NCI-H2171 (cell line): ENCODE measurements around the gene ASGR2.
A peak's percentile ranks its signal among the peaks of the same experiment; 100 is the strongest.
"Not testable (repeated sequence)": the region's sequence is repeated elsewhere in the genome, so short reads cannot be mapped to it uniquely, and the experiment has no call there.

Experiments
- DNase-seq: peaks from one replicate; lab custom pipeline; 2025; lab: John Stamatoyannopoulos, UW

Gene ASGR2

GRCh38 chr17:7114241-7114874, at the start of gene ASGR2:
Gene ASGR2, minus strand, starts transcription at chr17:7114822. Its CDS starts 582 bp downstream, at chr17:7114240.
- DNase-seq, result no peak

DNA sequence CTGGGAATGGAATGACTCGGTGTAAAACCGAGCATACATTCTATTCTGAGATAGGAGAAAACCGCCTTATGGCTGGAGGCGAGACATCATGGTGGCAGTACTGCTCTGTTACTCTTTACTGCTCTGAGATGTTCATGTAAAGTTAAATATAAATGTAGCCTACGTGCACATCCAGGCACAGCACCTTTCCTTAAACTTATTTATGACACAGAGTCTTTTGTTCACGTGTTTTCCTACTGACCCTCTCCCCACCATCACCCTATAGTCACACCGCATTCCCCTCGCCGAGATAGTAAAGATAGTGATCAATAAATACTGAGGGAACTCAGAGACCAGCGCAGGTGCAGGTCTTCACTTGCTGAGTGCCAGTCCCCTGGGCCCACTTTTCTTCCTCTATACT, 44.9 kb upstream of the ASGR2 start:
- DNase-seq, result not testable (repeated sequence)

GRCh38 chr17:7158424-7158823, 43.8 kb upstream of the ASGR2 start:
- DNase-seq, result not testable (repeated sequence)

DNA sequence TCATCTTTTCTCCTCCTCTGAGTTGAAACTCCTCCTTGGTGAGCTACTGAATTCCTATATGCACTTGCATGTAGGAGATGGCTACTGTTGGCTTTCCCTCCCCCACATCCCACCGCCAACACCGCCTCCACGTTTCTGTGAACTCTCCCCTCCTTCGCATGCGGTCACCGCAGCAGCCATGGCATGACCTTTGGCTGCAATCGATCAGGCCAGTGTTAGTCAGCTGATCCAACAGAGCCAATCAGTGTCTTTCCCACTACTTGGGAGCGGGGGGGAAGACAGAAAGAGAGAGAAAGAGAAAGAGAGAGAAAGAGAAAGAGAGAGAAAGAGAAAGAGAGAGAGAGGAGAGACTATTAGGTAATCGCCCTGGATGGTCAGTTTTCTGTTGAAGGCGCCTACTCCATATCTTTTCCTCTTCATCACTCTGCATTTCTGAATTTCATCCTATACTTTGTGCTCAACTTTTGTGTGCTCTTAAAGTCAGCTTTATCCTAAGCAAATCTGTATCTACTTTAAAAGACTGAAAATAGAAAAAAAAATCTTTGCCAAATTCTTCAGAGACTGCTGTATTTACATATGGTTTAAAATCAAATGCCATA, 41.8 kb upstream of the ASGR2 start:
- no peak for DNase-seq

- no peak for DNase-seq
Measured at GRCh38 chr17:7147772-7148171, 33.1 kb upstream of the ASGR2 start.

DNA sequence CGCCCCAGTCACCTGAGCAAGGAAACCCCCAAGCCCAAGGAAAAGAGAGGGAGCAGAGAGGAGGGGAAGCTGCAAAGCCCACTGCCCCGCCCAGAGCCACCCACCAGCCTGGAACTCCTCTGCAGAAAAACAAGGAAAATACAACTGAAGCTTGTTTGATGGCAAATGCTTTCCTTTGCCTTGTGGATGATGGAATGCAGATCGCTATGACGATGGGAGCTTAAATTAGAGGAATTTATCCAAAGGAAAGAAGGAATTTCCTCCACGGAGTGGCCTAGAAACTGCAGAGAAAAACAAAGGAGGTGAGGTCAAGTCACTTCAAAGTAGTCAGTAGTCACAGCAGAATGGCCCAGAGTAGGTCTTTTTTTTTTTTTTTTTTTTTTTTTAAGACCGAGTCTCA, 31.5 kb upstream of the ASGR2 start:
- no peak for DNase-seq

GRCh38 chr17:7144213-7144612, 29.6 kb upstream of the ASGR2 start:
- no peak for DNase-seq

DNA sequence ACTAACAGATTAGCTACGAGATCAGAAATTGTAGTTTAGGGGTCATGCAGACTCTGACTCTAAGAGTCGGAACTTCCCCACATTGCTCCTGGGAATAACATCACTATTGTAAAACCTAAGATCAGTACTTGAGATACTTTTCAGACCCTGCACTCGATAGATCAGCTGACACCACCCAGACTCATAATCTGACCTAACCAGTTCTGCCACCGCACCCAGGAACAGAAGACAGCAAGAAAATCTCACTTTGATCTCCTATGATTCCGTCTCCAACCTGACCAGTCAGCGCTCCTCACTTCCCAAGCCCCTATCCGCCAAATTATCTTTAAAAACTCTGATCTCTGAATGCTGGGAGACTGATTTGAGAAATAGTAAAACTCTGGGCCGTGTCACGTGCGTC, 27.2 kb upstream of the ASGR2 start:
- DNase-seq, result no peak

GRCh38 chr17:7139400-7139799, 24.8 kb upstream of the ASGR2 start:
- no peak for DNase-seq

DNA sequence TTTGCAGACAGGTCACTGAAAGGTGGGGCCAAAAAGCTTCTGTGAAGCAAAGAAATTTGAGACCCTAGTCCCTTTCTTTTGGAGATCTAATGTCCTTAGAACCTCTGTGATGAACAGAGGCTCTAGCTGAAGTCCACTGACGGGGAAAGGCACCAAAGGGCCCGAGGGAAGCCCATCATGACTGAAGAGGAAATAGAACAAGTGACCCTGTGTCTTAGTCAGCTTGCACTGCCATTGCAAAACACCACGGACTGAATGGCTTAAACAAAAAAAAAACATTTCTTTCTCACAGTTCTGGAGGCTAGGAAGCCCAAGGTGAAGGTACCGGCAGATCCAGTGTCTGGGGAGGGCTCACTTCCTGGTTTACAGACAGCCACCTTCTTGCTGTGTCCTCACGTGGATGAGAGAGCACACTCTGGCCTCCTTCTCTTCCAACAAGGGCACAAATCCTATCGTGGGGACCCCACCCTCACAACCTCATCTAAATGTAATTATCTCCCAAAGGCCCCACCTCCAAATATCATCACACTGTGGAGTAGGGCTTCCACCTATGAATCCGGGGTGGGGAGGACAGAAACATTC, 24.3 kb upstream of the ASGR2 start:
- DNase-seq, result no peak

DNA sequence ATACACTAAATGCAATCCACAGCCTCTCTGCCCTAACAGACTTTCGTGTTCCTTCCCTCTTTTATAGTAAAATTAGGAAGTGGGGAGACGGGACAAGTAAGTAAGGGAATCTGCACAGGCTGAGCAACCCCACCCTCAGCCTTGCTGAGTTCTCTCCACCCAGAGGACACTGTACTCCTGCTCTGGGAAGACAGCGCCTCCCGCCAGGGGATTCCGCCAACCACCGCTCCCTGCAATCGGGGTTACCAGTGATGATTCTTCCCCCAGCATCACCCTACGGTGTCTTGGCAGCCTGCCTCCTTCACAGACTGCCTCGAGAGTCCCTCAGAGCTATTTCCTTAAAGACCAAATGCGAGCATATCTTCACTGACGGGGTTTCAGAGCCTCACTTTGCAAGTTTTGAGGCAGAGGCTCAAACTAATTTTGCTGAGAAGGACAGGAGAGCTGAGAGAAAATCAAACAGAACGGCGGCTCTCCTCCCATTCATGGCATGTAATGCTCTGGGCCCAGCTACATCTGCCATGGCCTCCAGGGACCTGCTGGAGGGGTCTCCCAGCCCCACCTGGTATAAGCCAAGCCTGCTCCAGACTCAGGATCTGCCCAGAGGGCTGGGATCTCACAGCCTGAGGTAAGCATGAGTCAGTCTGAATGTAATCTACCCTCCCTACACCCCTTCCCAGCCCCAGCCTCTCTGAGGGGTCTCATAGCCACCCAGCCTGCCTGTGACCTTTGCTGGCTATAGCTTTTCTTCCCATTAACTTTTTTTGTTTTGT, 22.7 kb upstream of the ASGR2 start:
- DNase-seq, result peak; percentile 42

GRCh38 chr17:7136266-7136877, 21.8 kb upstream of the ASGR2 start:
- peak; percentile 69 for DNase-seq

GRCh38 chr17:7133916-7134315, 19.3 kb upstream of the ASGR2 start:
- DNase-seq, result no peak

DNA sequence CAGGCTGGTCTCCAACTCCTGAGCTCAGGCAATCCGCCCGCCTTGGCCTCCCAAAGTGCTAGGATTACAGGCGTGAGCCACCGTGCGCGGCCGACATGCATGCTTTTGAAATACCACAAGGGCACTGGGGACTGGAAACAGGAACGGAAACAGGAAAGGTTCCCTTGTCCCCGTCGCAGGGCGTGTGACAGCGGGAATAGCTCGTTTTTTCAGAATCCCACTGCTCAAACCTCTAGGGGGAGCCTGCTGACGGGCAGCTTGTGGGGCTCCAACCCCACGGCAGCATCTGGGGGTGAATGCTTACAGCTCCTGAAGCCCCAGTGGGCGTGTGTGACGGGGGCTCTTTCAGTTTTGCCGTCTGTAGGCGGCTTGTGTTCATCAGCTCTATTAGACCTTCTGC, 18.8 kb upstream of the ASGR2 start:
- DNase-seq, result no peak

DNA sequence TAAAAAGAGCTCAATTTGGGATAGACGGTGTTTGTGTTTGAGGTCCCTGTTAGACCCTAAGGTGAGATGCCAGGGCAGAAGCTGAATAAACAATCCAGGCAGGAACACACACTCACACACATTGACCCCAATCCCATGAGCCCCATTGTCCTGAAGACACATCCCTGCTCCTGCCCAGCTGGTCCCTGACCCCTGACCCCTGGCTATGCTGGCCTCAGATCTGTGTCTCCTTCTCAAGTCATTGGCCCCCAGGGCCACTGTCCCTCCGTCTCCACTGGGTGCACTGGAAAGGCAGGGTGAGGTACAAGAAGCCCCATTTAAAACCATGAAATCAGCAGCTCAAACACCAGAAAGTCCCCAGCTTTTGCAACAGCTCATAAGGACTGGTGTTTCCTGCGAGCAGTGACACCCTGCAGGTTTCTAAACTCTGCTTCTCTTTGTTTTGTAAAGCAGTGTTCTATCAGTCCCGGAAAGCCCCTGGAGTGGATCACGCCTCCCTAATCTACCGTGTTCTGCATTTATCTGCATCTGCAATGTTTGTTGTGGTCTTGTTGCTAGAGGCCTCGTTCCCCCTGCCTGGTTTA, 18.0 kb upstream of the ASGR2 start:
- DNase-seq, result no peak

- no peak for DNase-seq
Measured at GRCh38 chr17:7131423-7131791, 16.8 kb upstream of the ASGR2 start.

- peak; percentile 83 for DNase-seq
Measured at GRCh38 chr17:7130621-7131422, 16.2 kb upstream of the ASGR2 start.

DNA sequence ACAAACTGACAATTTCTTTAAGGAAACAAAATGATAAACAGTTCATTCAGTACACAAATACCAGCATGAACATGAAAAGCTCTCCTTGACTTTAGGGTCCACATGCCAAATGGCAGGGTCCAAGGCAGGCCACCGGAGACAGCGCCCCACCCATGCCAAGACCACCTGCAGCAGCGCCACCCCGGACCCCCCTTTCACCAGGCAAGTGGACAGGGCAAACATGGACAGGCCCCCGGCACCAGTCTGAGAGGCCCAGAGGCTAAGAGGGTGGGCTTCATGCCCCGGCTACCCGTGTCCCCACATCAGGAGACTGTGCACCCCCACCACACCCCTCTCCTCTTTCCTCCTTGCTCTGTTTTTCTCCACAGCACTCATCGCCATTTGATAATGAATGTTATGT, 14.7 kb upstream of the ASGR2 start:
- no peak for DNase-seq

DNA sequence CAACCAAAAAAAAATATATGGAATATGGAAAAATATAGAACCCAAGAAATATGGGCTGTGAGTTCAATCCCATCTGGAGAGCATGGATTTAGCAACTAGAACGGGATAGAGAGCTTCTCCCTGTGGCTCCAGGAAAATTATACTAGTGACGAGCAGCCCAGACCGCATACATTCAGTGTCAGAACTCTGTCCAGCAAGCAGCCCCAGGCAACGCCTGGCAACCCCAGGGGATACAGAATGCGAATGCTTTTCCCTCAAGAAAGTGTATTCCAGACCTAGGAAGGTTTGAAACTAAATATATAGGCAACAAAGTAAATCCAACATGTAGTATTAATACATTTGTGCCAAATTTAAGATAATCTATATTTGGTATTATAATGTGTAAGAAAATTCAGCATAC, 13.5 kb upstream of the ASGR2 start:
- DNase-seq, result no peak

DNA sequence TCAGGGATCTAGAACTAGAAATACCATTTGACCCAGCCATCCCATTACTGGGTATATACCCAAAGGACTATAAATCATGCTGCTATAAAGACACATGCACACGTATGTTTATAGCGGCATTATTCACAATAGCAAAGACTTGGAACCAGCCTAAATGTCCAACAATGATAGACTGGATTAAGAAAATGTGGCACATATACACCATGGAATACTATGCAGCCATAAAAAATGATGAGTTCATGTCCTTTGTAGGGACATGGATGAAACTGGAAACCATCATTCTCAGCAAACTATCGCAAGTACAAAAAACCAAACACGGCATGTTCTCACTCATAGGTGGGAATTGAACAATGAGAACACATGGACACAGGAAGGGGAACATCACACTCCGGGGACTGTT, 12.9 kb upstream of the ASGR2 start:
- DNase-seq, result not testable (repeated sequence)

GRCh38 chr17:7126386-7126785, 11.8 kb upstream of the ASGR2 start:
- DNase-seq, result not testable (repeated sequence)
